HEK293 (cell line): ENCODE results near the gene KRT27.

Experiments
- CTCF ChIA-PET: fragments of 350-600 bp; formaldehyde crosslinking; extraction: SDS; loops from one replicate; lab custom pipeline; 2021; ENCODE audit warnings: antibody characterized with exemption; lab: Yijun Ruan, JAX
- POLR2A ChIA-PET: fragments of 300-600 bp; formaldehyde crosslinking; extraction: SDS; loops from one replicate; lab custom pipeline; 2020; ENCODE audit warnings: antibody characterized with exemption, inconsistent platforms; lab: Yijun Ruan, JAX
- H3K27ac ChIP-seq: fragments of 200-500 bp; sonication (Bioruptor generic); 2 replicates; pipeline ENCODE4 v1.5.1; 2014; ENCODE audit warnings: low read depth, low read length, control low read depth, inconsistent platforms; ENCODE audit errors: extremely low read depth
- H3K36me3 ChIP-seq, 2 experiments: fragments of 200-500 bp in 1 of 2; sonication (Bioruptor generic) in 1 of 2; 1 replicate in 1 of 2; 2 replicates in 1 of 2; pipeline ENCODE4 v1.5.1; 2014 to 2017; ENCODE audit warnings: inconsistent platforms in 2 of 2, low read length in 2 of 2; ENCODE audit not compliant: control insufficient read depth in 2 of 2, insufficient read depth in 1 of 2
- H3K4me1 ChIP-seq: fragments of 200-500 bp; sonication (Bioruptor generic); 2 replicates; pipeline ENCODE4 v1.5.1; 2014; ENCODE audit warnings: mild to moderate bottlenecking, low read length, inconsistent platforms; ENCODE audit not compliant: control insufficient read depth, insufficient read depth
- H3K4me3 ChIP-seq: 2 replicates; pipeline ENCODE4 v1.5.1; 2011; ENCODE audit warnings: low read depth, mild to moderate bottlenecking, control low read depth, low read length, moderate library complexity
- H3K9me3 ChIP-seq: fragments of 200-500 bp; sonication (Bioruptor generic); 2 replicates; pipeline ENCODE4 v1.5.1; 2014; ENCODE audit warnings: low read depth, low read length, inconsistent platforms; ENCODE audit not compliant: control insufficient read depth, insufficient read depth
- CTCF ChIP-seq: fragments of 450-650 bp; formaldehyde crosslinking; IDR thresholded peaks from 2 replicates; pipeline ENCODE4 v1.5.1; 2016; ENCODE audit warnings: missing biosample characterization, missing genetic modification characterization
- HIC1 ChIP-seq: fragments of 450-650 bp; formaldehyde crosslinking; IDR thresholded peaks from 2 replicates; pipeline ENCODE4 v1.5.1; 2016; ENCODE audit warnings: missing biosample characterization, missing genetic modification characterization
- SETDB1 ChIP-seq: IDR thresholded peaks from one replicate; pipeline ENCODE4 v1.6.1; 2017; ENCODE audit warnings: mild to moderate bottlenecking, low read length, moderate library complexity, mixed read lengths; ENCODE audit not compliant: insufficient read length
- SP2 ChIP-seq: fragments of 450-650 bp; formaldehyde crosslinking; IDR thresholded peaks from 2 replicates; pipeline ENCODE4 v1.5.1; 2016; ENCODE audit warnings: missing biosample characterization, missing genetic modification characterization
- ZEB2 ChIP-seq: fragments of 450-650 bp; formaldehyde crosslinking; IDR thresholded peaks from 2 replicates; pipeline ENCODE4 v1.5.1; 2016; ENCODE audit warnings: missing biosample characterization, missing genetic modification characterization
- ZNF148 ChIP-seq: fragments of 450-650 bp; formaldehyde crosslinking; IDR thresholded peaks from 2 replicates; pipeline ENCODE4 v1.5.0; 2017; ENCODE audit warnings: missing biosample characterization, missing genetic modification characterization, borderline replicate concordance
- ZNF155 ChIP-seq: fragments of 450-650 bp; formaldehyde crosslinking; IDR thresholded peaks from 2 replicates; pipeline ENCODE4 v1.5.1; 2016; ENCODE audit warnings: missing biosample characterization, missing genetic modification characterization
- ZNF174 ChIP-seq: fragments of 450-650 bp; formaldehyde crosslinking; IDR thresholded peaks from 2 replicates; pipeline ENCODE4 v1.5.0; 2017; ENCODE audit warnings: missing biosample characterization, mild to moderate bottlenecking, missing genetic modification characterization
- ZNF248 ChIP-seq: fragments of 450-650 bp; formaldehyde crosslinking; IDR thresholded peaks from 2 replicates; pipeline ENCODE4 v1.5.1; 2017; ENCODE audit warnings: missing biosample characterization, missing genetic modification characterization
- ZNF518A ChIP-seq: fragments of 450-650 bp; formaldehyde crosslinking; conservative IDR thresholded peaks from 2 replicates; pipeline ENCODE4 v1.5.1; 2016; ENCODE audit warnings: low read depth, missing biosample characterization, missing genetic modification characterization
- ZNF555 ChIP-seq: fragments of 450-650 bp; formaldehyde crosslinking; conservative IDR thresholded peaks from 2 replicates; pipeline ENCODE4 v1.5.1; 2017; ENCODE audit warnings: missing biosample characterization, mild to moderate bottlenecking, missing genetic modification characterization, inconsistent platforms
- ZNF610 ChIP-seq: fragments of 450-650 bp; formaldehyde crosslinking; IDR thresholded peaks from 2 replicates; pipeline ENCODE4 v1.5.1; 2016; ENCODE audit warnings: missing biosample characterization, missing genetic modification characterization, borderline replicate concordance
- ZNF623 ChIP-seq: fragments of 450-650 bp; formaldehyde crosslinking; IDR thresholded peaks from 2 replicates; pipeline ENCODE4 v1.5.1; 2016; ENCODE audit warnings: missing biosample characterization, missing genetic modification characterization
- ZNF791 ChIP-seq: fragments of 450-650 bp; formaldehyde crosslinking; IDR thresholded peaks from 2 replicates; pipeline ENCODE4 v1.5.1; 2016; ENCODE audit warnings: missing biosample characterization, missing genetic modification characterization

The KRT27 gene

GRCh38 chr17:40763752-40764151 lies 18.6 kb downstream of the KRT27 start (continued):
- TF ChIP-seq CTCF (tag by site-specific recombination) (no peak), ZNF610 (tag by site-specific recombination) (no peak), ZNF623 (tag by site-specific recombination) (no peak)

- CTCF ChIA-PET: interaction anchor here (0.6 to 0.7 kb wide), 3 partner anchors 25 to 1285 kb away, joined by 3 to 4 read pairs (median 3); no protein-coding TSS in a partner anchor
These were observed 22.0 kb downstream of the KRT27 start for GRCh38 chr17:40760105-40761016.

GRCh38 chr17:40755231-40755630 lies 27.1 kb downstream of the KRT27 start, which contains the start of gene KRT25:
Gene KRT25 (minus strand): TSS chr17:40755331. CDS start chr17:40755271, 60 bp downstream.
- CTCF ChIA-PET: interaction anchor here (0.8 to 0.9 kb wide), 3 partner anchors 63 to 911 kb away, joined by 3 read pairs; no protein-coding TSS in a partner anchor
- no peaks in the 10 kb centered on the region for H3K4me1 ChIP-seq
- H3K9me3 ChIP-seq: no peaks in the 10 kb centered on the region
- no peaks in the 10 kb centered on the region for H3K36me3 ChIP-seq
- H3K27ac ChIP-seq: no peak within 1 kb of the TSS
- TF ChIP-seq HIC1 (tag by site-specific recombination) (no peak), ZNF248 (tag by site-specific recombination) (no peak), ZNF518A (tag by site-specific recombination) (no peak), ZNF174 (no peak)
- POLR2A ChIA-PET: no interaction called here
- no peak within 1 kb of the TSS for H3K4me3 ChIP-seq

More at GRCh38 chr17:40760105-40761016, 22.0 kb downstream of the KRT27 start:
- Histone ChIP-seq H3K27ac (no peak overlapping the region), H3K4me3 (no peak overlapping the region), H3K36me3 (no peaks in the 10 kb centered on the region), H3K4me1 (no peaks in the 10 kb centered on the region), H3K9me3 (no peaks in the 10 kb centered on the region)
- POLR2A ChIA-PET: no interaction called here
- TF ChIP-seq ZEB2: no peak
- TF ChIP-seq SETDB1: peak; percentile 94
- TF ChIP-seq ZNF155 (tag by site-specific recombination): no peak
- TF ChIP-seq ZNF791 (tag by site-specific recombination): peak; percentile 94
- no peak for TF ChIP-seq SP2
- TF ChIP-seq ZNF555: no peak
- TF ChIP-seq ZNF148: no peak
